ENCODE measurements around the gene MTF1. TPM values are rescaled to one million over a fixed set of nuclear protein-coding genes. Genes with fewer than 3 reads are reported as not detected.

Gene MTF1
- total RNA-seq, 1 donor from 2014 or later = 5.2 TPM

GRCh38 chr1:37888022-37888700 is 28.8 kb upstream of the MTF1 start:
- no peaks in the 10 kb centered on the region for H3K27me3 ChIP-seq (ENCODE audit: control insufficient read depth, insufficient read depth, low read length)
- no peak overlapping the region for H3K4me3 ChIP-seq (ENCODE audit: low read depth, low read length)
- peaks cover 4% of the 10 kb centered on the region for H3K36me3 ChIP-seq (ENCODE audit: control insufficient read depth, insufficient read depth, low read length)
- no peak for TF ChIP-seq CTCF (IDR thresholded peaks at IDR 0.05; ENCODE audit: insufficient read depth, low read length, poor library complexity, severe bottlenecking)
- DNase-seq (ENCODE audit: low read depth) = no peak

- no peak for TF ChIP-seq CTCF (IDR thresholded peaks at IDR 0.05; ENCODE audit: insufficient read depth, low read length, poor library complexity, severe bottlenecking)
- no peak for DNase-seq (ENCODE audit: low read depth)
- Histone ChIP-seq H3K27me3 (ENCODE audit: control insufficient read depth, insufficient read depth, low read length) (no peaks in the 10 kb centered on the region), H3K36me3 (ENCODE audit: control insufficient read depth, insufficient read depth, low read length) (peaks cover 4% of the 10 kb centered on the region), H3K4me3 (ENCODE audit: low read depth, low read length) (no peak overlapping the region)
Observed at GRCh38 chr1:37884145-37884544, 24.8 kb upstream of the MTF1 start.

GRCh38 chr1:37883671-37884070 is 24.3 kb upstream of the MTF1 start:
- Histone ChIP-seq H3K36me3 (ENCODE audit: control insufficient read depth, insufficient read depth, low read length) (peaks cover 4% of the 10 kb centered on the region), H3K4me3 (ENCODE audit: low read depth, low read length) (no peak overlapping the region), H3K27me3 (ENCODE audit: control insufficient read depth, insufficient read depth, low read length) (no peaks in the 10 kb centered on the region)
- TF ChIP-seq CTCF (IDR thresholded peaks at IDR 0.05; ENCODE audit: insufficient read depth, low read length, poor library complexity, severe bottlenecking) = no peak
- DNase-seq (ENCODE audit: low read depth) = no peak

- Histone ChIP-seq H3K36me3 (ENCODE audit: control insufficient read depth, insufficient read depth, low read length) (no peaks in the 10 kb centered on the region), H3K4me3 (ENCODE audit: low read depth, low read length) (no peak overlapping the region), H3K27me3 (ENCODE audit: control insufficient read depth, insufficient read depth, low read length) (no peaks in the 10 kb centered on the region)
- no peak for DNase-seq (ENCODE audit: low read depth)
- TF ChIP-seq CTCF (IDR thresholded peaks at IDR 0.05; ENCODE audit: insufficient read depth, low read length, poor library complexity, severe bottlenecking) = no peak
Observed at GRCh38 chr1:37879865-37880264, 20.5 kb upstream of the MTF1 start.

- no peak overlapping the region for H3K4me3 ChIP-seq (ENCODE audit: low read depth, low read length)
- peaks cover 2% of the 10 kb centered on the region for H3K36me3 ChIP-seq (ENCODE audit: control insufficient read depth, insufficient read depth, low read length)
- no peaks in the 10 kb centered on the region for H3K27me3 ChIP-seq (ENCODE audit: control insufficient read depth, insufficient read depth, low read length)
- DNase-seq (ENCODE audit: low read depth) = no peak
- TF ChIP-seq CTCF (IDR thresholded peaks at IDR 0.05; ENCODE audit: insufficient read depth, low read length, poor library complexity, severe bottlenecking) = no peak
Observed at GRCh38 chr1:37878071-37878470, 18.7 kb upstream of the MTF1 start.

GRCh38 chr1:37875833-37876232 is 16.4 kb upstream of the MTF1 start:
- DNase-seq (ENCODE audit: low read depth) = no peak
- Histone ChIP-seq H3K4me3 (ENCODE audit: low read depth, low read length) (no peak overlapping the region), H3K36me3 (ENCODE audit: control insufficient read depth, insufficient read depth, low read length) (peaks cover 2% of the 10 kb centered on the region), H3K27me3 (ENCODE audit: control insufficient read depth, insufficient read depth, low read length) (no peaks in the 10 kb centered on the region)
- TF ChIP-seq CTCF (IDR thresholded peaks at IDR 0.05; ENCODE audit: insufficient read depth, low read length, poor library complexity, severe bottlenecking) = peak; percentile 21

Data from kidney epithelial cell (primary cell).